Muscle layer of duodenum (tissue), 2 donors: ENCODE measurements around the gene AATF.
"Not testable (repeated sequence)": the region's sequence is repeated elsewhere in the genome, so short reads cannot be mapped to it uniquely, and the experiment has no call there.

Source experiments
- H3K27ac ChIP-seq: one replicate; pipeline ENCODE4 v1.7.0; 2013; ENCODE audit warnings: mild to moderate bottlenecking, low read length
- H3K27me3 ChIP-seq: one replicate; pipeline ENCODE4 v1.7.0; 2013; ENCODE audit warnings: low read depth, mild to moderate bottlenecking, control low read depth, low read length
- H3K36me3 ChIP-seq, 2 donors: one replicate each; pipeline ENCODE4 v1.7.0; 2013; ENCODE audit warnings: low read length in 2 of 2, control low read depth in 1 of 2, mild to moderate bottlenecking in 1 of 2; ENCODE audit not compliant: insufficient read depth in 2 of 2, control insufficient read depth in 1 of 2
- H3K4me1 ChIP-seq, 2 donors: one replicate each; pipeline ENCODE4 v1.7.0; 2013; ENCODE audit warnings: low read length in 2 of 2, mild to moderate bottlenecking in 2 of 2, control low read depth in 1 of 2, moderate library complexity in 1 of 2; ENCODE audit not compliant: insufficient read depth in 2 of 2, control insufficient read depth in 1 of 2
- H3K4me3 ChIP-seq, 2 donors: one replicate each; pipeline ENCODE4 v1.7.0; 2013; ENCODE audit warnings: low read length in 2 of 2, low read depth in 1 of 2, mild to moderate bottlenecking in 1 of 2
- H3K9me3 ChIP-seq, 2 donors: one replicate each; pipeline ENCODE4 v1.7.0; 2013; ENCODE audit warnings: low read length in 2 of 2, control low read depth in 1 of 2, mild to moderate bottlenecking in 1 of 2; ENCODE audit not compliant: control insufficient read depth in 1 of 2
- donor health status: healthy.

The AATF gene

DNA sequence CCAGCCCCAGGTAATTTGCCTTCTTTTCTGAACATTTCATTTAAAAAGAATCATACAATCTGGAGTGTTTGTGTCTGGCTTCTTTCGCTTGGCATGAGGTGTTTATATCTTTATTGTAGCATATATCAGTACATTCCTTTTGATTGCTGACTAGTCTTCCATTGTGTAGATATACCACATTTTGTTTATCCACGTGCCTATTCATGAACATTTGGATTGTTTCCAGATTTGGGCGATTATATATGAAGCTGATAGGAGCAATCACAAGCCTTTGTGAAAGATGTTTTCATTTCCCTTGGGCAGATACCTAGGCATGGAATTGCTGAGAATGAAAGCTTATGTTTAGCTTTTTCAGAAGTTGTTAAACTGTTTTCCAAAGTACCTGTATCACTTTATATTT is 120.3 kb downstream of the AATF start:
- Histone ChIP-seq H3K4me1 (no peaks in the 10 kb centered on the region), H3K36me3 (no peaks in the 10 kb centered on the region), H3K27ac (no peak overlapping the region), H3K27me3 (no peaks in the 10 kb centered on the region), H3K9me3 (peaks cover 0 to 3% of the 10 kb centered on the region in 2 donors), H3K4me3 (no peak overlapping the region)

DNA sequence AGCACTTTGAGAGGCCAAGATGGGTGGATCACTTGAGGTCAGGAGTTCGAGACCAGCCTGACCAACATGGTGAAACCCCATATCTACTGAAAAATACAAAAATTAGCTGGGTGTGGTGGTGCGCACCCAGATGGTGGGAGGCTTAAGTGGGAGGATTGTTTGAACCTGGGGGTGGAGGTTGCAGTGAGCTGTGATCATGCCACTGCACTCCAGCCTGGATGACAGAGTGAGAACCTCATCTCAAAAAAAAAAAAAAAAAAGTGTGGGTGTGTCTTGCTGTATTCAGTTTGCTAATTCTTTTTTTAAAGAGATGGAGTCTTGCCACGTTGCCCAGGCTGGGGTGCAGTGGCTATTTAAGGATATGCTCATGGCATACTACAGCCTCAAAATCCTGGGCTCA is 124.7 kb downstream of the AATF start:
- H3K4me1 ChIP-seq, H3K9me3 ChIP-seq, H3K4me3 ChIP-seq, H3K27ac ChIP-seq, H3K36me3 ChIP-seq, H3K27me3 ChIP-seq: not testable (repeated sequence)

DNA sequence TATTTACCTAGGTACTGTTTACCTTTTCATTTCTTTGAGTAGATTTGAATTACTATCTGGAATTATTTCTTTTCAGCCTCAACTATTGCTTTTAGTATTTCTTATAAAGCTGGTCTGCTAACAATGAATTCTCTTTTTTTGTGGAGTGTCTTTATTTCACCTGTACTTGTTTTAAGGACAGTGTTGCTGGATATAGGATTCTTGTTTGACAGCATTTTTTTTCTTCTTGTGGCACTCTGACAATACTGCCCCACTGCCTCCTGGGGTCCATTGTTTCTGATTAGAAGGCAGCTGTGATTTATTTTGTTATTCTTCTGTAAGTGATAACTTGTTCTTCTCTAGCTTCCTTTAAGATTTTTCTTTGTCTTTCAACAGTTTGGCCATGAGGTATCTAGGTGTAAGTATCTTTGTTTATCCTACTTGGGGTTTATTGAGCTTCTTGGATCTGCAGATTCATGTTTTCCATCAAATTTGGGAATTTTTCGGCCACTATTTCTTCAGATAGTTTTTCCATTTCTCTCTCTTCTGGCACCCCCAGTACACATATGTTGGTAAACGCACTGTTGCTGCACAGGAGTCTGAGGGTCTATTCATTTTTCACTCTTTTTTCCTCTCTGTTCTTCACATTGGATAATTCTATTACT is 130.4 kb downstream of the AATF start:
- Histone ChIP-seq H3K27ac (no peak overlapping the region), H3K27me3 (no peaks in the 10 kb centered on the region), H3K36me3 (no peaks in the 10 kb centered on the region), H3K4me3 (no peak overlapping the region), H3K9me3 (peaks cover 0 to 5% of the 10 kb centered on the region in 2 donors), H3K4me1 (no peaks in the 10 kb centered on the region)

DNA sequence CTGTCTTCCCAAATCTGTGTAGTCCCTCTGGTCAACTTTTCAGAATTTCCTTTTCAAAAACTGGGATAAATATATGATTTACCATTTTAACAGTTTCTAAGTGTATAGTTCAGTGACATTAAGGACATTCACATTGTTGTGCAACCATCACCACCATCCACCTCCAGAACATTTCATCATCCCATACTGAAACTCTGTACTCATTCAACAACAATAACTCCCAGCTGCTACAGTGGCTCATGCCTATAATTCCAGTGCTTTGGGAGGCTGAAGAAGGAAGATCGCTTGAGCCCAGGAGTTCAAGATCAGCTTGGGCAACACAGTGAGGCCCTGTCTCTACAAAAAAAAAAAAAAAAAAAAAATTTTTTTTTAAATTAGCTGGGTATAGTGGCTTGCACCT is 131.0 kb downstream of the AATF start:
- peaks cover 0 to 5% of the 10 kb centered on the region in 2 donors for H3K9me3 ChIP-seq
- H3K27ac ChIP-seq: no peak overlapping the region
- peaks cover 0 to 1% of the 10 kb centered on the region in 2 donors for H3K36me3 ChIP-seq
- H3K4me3 ChIP-seq: no peak overlapping the region
- H3K27me3 ChIP-seq: no peaks in the 10 kb centered on the region
- no peaks in the 10 kb centered on the region for H3K4me1 ChIP-seq

DNA sequence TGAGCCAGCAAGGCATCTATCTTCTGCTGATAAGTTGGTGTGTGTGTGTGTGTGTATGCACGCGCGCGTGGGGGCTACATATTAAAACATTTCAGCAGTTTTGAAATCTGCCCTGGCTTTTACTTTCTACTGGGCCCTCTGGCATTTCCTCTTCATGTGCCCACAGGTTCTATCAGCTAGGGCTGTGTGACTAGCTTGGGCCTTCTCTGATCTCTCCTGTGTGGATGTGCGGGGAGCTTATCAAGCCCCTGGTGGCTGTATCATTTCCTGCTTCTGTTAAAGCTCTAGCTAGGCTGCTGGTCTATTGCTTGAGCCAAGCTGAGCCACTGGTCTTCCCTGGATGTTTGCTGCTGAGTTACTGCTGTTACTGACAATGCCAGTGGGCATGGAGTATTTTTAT is 132.5 kb downstream of the AATF start:
- H3K27me3 ChIP-seq: no peaks in the 10 kb centered on the region
- peaks cover 0 to 5% of the 10 kb centered on the region in 2 donors for H3K9me3 ChIP-seq
- no peak overlapping the region for H3K4me3 ChIP-seq
- H3K4me1 ChIP-seq: no peaks in the 10 kb centered on the region
- peaks cover 6 to 14% of the 10 kb centered on the region in 2 donors for H3K36me3 ChIP-seq
- H3K27ac ChIP-seq: no peak overlapping the region

DNA sequence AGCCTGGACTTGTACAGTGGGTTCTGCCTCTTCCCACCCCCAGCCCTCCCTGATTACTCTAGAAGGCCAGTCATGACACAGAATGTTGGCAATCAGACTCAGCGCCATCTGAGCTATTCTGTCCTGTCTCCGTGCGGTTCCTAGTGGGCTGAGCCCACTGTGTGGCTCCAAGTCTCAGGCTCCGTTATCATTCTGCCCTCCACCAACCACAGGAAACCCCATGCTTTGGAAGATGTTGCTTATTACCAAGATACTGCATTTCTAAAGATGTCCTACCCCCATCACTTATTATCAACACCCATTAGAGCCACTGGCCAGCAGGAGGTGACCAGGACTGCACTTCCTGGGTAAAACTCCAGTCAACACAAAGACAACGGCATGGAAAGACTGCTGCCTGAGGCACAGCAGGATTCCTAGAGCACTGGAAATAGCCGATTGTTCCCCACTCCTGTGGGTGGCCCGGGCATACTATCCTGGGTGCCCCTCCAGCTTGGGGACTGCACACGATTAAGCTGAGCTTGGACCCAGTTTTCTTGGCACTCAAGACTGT is 133.6 kb downstream of the AATF start:
- H3K27me3 ChIP-seq: no peaks in the 10 kb centered on the region
- H3K4me3 ChIP-seq: no peak overlapping the region
- H3K27ac ChIP-seq: no peak overlapping the region
- H3K4me1 ChIP-seq: no peaks in the 10 kb centered on the region
- peaks cover 13 to 25% of the 10 kb centered on the region in 2 donors for H3K36me3 ChIP-seq
- peaks cover 0 to 5% of the 10 kb centered on the region in 2 donors for H3K9me3 ChIP-seq

DNA sequence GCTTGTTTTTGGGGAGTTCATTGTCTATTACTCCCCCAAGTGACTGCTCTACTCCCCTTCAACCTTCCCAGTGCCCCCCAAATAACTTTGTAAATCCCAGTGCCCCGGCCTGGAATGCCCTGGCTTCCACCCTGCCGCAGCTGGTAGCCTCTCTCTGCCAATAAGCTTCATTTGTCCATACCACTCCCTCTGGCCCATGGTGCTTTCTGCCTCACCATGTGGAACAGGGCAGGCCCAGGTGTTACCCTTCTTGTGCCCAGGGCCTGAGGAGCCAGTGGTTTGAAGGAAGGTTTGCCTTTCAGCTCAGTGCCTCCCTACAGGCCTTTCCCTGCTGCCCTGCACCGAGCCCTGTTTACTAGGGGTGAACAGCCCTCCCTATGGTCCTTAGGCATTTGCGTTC is 134.2 kb downstream of the AATF start:
- Histone ChIP-seq H3K4me3 (no peak overlapping the region), H3K27ac (no peak overlapping the region), H3K27me3 (no peaks in the 10 kb centered on the region), H3K9me3 (peaks cover 0 to 5% of the 10 kb centered on the region in 2 donors), H3K4me1 (no peaks in the 10 kb centered on the region), H3K36me3 (peaks cover 15 to 29% of the 10 kb centered on the region in 2 donors)

DNA sequence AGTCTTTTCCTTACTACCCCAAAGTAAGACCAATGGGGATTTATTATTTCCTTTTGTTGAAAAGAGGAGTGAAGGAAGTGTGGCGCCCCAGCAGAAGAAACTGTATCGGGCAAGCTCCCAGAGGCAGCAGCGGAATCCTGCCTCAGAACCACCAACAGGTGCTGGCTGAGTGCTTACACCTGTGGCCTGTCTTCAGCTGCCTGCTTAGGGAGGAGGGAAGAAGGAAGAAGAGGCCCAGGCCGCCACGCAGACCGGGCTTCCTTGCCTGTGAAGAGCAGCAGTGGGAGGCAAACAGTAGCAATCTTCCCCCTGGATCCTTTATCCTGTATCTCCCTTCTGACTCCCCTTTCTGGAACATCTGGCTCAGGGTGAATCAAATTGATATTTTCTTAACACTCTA is 134.7 kb downstream of the AATF start:
- Histone ChIP-seq H3K36me3 (peaks cover 15 to 31% of the 10 kb centered on the region in 2 donors), H3K27me3 (no peaks in the 10 kb centered on the region), H3K27ac (no peak overlapping the region), H3K9me3 (peaks cover 0 to 5% of the 10 kb centered on the region in 2 donors), H3K4me3 (no peak overlapping the region), H3K4me1 (no peaks in the 10 kb centered on the region)

DNA sequence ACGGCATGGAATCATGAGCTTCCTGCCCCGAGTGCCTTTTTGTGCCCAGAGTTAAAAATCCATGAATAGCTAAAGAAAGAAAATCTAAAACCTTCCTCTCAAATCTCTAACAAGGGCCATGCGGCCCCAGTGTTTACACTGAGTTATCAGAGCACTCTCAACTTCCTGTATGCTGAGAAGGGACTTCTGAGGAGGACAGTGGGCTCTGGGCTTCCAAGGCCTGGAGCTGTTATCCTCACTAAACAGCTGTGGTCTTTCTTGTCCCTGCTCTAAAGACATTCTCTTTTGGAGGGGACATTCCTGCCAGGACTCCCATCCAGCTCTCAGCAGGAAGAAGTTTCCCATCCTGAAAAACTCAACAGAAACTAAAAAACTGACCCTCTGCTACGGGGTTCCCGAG is 135.6 kb downstream of the AATF start:
- Histone ChIP-seq H3K36me3 (peaks cover 15 to 31% of the 10 kb centered on the region in 2 donors), H3K27me3 (no peaks in the 10 kb centered on the region), H3K27ac (no peak overlapping the region), H3K9me3 (peaks cover 0 to 3% of the 10 kb centered on the region in 2 donors), H3K4me1 (peaks cover 0 to 2% of the 10 kb centered on the region in 2 donors), H3K4me3 (no peak overlapping the region)

DNA sequence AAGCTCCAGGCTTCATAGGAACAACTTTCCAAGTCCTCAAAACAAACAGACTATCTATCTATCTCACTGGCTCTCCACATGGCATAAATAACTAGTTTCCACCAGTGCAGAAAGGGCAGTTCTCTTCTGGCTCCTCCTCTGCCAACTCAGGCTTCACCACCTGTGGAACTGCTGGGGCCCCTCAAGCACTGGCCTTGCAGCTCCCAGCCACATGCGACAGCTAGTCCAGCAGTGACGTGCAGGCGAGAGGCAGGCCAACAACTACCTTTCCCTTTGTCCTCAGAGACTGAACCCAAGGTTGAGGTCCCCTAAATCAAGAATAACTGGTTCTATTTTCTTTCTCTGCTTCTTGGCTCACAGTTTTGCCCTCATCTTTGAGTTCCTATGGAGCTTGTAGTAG is 137.6 kb downstream of the AATF start:
- Histone ChIP-seq H3K36me3 (peaks cover 18 to 31% of the 10 kb centered on the region in 2 donors), H3K27me3 (no peaks in the 10 kb centered on the region), H3K9me3 (no peaks in the 10 kb centered on the region), H3K4me3 (no peak overlapping the region), H3K4me1 (peaks cover 0 to 3% of the 10 kb centered on the region in 2 donors), H3K27ac (no peak overlapping the region)

DNA sequence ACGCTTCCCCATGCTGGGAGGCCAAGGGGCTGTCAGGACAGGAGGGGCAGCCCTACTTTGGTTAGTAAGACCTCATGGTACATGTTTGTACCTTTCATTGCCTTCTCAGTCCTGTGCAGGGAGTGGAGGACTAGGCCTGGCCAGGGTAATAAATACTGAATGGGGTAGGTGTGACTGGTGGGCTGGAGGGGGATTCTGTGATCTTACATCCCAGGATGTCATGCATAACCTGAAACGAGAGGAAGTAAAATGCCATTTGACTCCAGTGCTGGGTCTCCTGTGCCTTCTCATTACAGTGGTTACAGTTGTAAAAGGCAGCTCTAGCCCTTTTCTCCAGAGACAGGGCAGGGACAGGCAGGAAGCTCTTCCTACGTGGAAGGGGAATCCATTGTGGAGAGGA is 138.2 kb downstream of the AATF start:
- Histone ChIP-seq H3K4me3 (no peak overlapping the region), H3K9me3 (no peaks in the 10 kb centered on the region), H3K4me1 (peaks cover 0 to 3% of the 10 kb centered on the region in 2 donors), H3K27ac (no peak overlapping the region), H3K27me3 (no peaks in the 10 kb centered on the region), H3K36me3 (peaks cover 18 to 31% of the 10 kb centered on the region in 2 donors)

DNA sequence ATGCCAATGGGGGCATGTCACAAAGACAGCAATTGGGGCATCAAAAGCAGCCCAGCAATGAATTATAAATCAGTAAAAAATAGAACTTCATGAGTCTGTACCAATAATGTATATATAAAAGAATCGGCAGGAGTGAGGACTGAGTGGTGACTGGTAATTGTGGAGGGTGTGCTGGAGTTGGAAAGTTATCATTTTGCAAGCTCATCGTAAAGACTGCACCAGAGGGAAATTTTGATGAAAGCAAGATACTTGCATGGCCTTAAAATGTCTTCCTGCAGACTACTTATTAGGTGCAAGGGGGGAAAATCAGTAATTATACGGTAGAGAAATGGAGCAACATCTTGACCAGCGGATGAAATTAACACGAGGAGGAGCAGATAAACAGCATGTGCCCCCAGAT is 138.9 kb downstream of the AATF start:
- H3K4me1 ChIP-seq: peaks cover 0 to 3% of the 10 kb centered on the region in 2 donors
- H3K4me3 ChIP-seq: no peak overlapping the region
- no peak overlapping the region for H3K27ac ChIP-seq
- H3K27me3 ChIP-seq: no peaks in the 10 kb centered on the region
- no peaks in the 10 kb centered on the region for H3K9me3 ChIP-seq
- H3K36me3 ChIP-seq: peaks cover 23 to 31% of the 10 kb centered on the region in 2 donors
